ENCODE measurements around the gene SDCCAG8.

The SDCCAG8 gene

DNA sequence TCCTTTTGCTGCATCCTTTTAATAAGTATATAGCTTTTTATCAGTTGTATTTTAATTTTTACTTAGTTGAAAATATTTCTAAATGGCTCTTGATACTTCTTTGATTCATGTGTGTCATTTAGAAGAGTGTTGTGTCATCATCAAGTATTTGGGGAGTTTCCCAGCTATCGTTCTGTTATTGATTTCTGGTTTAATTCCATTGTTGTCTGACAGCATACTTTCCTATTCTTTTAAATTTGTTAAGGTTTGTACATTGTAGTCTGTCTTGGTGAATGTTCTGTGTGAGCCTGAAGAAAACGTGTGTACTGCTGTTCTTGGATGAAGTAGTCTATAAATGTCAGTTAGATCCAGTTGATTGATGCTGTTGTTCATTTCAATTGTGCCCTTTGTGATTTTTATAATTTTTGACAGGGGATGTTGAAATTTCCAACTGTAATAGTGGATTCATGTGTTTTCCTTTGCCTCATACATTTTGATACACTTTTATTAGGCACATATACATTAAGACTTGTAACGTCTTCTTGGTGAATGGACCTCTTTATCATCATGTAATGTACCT is 24.8 kb downstream of the SDCCAG8 start:
- in situ Hi-C loops (cut with MboI; ENCODE audit: low sequenced_read_pairs) = no loop called here

DNA sequence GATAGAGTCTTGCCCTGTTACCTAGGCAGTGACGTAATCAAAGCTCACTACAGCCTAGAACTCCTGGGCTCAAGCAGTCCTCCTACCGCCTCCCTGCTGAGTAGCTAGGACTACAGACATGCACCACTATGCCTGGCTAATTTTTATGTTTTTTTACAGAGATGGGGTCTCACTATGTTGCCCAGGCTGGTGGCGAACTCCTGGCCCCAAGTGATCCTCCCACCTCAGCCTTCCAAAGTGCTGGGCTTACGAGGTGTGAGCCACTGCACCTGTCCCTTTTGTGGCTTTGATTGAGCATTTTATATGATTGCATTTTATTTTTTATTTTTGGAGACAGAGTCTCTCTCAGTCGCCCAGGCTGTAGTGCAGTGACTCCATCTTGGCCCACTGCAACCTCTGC is 25.8 kb downstream of the SDCCAG8 start:
- in situ Hi-C loops (cut with MboI; ENCODE audit: low sequenced_read_pairs) = no loop called here

DNA sequence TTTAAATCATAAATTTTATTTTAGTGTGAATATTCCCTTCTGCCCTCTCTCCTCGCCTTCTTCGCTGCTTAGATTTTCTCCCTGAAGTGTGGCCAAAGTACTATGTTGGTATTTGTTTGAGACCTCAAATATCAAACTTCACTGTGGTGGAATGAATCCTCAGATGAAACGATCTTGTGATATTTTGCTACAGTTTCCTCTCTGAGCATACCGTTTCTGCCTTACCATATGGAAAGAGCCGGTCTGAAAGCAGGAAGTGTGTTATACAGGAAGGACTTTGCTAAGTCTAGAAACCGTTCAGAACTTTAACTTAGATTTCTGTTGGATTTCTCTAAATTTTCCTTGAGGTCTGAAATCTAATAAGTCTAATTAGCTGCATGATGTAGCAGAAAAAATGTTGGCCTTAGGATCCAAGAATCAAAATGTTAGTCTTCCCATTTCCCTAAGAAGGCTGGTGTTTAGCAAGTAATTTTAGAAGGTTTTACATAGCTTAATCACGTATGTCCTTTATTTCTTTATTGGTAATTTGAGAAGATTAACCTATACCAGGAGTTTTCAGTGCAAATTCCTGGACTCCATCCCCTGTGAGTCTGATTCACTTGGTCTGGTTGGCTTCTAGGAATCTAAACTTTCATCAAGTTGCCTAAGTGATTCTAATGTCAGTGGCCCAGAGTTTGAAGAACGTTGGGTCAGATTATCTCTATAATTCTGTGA is 30.7 kb downstream of the SDCCAG8 start:
- in situ Hi-C loops (cut with MboI; ENCODE audit: low sequenced_read_pairs) = no loop called here

DNA sequence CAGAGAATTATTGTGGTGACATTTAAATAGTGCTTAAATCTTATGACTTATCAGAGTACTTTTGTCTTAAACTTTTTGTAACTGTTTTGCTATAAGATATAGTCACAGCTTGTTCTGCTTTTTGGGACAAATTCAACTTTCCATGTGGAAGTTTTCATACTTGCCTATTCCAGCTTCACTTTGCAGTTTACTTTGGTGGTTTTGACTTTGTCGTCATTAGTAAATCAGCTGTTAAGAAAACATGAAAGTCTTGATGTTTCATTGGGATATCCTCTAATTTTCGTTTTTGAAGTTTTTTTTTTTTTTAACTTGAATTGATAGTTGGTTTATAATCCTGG is 31.3 kb downstream of the SDCCAG8 start:
- in situ Hi-C loops (cut with MboI; ENCODE audit: low sequenced_read_pairs) = no loop called here

- in situ Hi-C loops (cut with MboI; ENCODE audit: low sequenced_read_pairs) = no loop called here
Measured at GRCh38 chr1:243287652-243288051, 31.8 kb downstream of the SDCCAG8 start.

- in situ Hi-C loops (cut with MboI; ENCODE audit: low sequenced_read_pairs) = no loop called here
Measured at GRCh38 chr1:243288062-243288461, 32.2 kb downstream of the SDCCAG8 start.

GRCh38 chr1:243291292-243291691 is 35.5 kb downstream of the SDCCAG8 start:
- in situ Hi-C loops (cut with MboI; ENCODE audit: low sequenced_read_pairs) = no loop called here

DNA sequence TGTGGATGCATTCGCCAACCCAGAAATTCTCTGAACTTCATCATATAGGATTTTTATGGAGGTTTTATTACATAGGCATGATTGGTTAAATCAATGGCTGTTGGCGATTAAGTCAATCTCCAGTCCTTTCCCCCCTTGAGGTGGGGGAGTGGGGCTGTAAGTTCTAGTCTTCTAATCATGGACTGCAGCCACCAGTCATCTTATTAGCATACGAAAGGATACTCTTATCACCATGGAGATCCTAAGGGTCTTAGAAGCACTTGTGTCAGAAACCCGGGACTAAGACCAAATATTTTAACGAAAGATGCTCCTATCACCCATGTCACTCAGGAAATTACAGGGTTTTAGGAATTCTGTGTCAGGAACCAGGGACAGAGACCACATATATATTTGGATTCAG is 36.3 kb downstream of the SDCCAG8 start:
- in situ Hi-C loops (cut with MboI; ENCODE audit: low sequenced_read_pairs) = no loop called here

DNA sequence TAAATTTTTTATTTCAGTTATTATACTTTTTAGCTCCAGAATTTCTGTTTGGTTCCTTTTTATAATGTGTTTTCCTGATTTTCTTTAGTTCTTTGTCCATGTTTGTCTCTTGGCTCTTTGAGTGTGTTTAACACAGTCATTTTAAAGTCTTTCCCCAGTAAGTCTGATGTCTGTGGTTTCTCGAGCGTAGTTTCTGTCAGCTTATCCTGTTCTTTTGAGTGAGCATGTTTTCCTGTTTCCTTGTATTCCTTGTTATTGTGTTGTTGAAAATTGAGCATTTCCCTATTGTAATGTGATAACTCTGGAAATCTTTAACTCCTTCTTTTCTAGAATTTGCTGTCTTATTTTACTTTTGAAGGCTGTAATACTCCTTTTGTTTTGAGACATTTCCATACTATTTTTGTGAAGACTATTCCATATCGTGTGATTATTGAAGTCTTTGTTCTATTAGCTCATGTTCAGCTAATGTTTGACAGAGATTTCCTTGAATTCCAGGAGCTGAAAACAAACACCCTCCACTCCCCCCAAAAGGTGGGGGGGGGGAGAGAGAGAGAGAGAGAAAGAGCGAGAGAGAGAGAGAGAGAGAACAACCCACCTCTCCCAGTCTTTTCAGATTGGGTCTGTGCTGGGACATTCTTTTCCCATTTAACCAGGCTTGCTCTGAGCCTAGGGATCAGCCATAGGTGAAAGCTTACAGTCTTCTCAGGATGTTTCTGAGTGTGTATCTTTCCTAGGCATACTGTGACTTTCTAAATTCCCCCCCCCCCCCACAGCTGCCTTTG is 38.3 kb downstream of the SDCCAG8 start:
- in situ Hi-C loops (cut with MboI; ENCODE audit: low sequenced_read_pairs) = no loop called here

DNA sequence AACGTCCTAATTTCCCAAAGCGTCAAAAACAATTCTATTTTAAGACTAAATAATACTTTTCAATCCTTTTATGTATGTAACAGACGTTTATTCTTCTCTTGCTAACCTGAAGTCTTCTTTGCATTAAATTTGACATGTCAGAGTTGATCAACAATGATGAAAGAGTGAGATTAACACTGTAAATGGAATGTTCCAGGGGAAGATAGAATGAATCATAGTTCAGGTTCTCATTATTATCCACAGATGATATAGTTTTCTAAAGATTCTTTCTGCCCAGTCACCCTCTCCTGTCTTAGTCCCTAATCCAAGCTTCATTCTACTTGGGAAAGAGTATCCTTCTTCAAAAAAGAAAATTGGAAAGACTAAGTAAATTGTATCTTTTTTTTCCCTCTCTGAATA is 38.9 kb downstream of the SDCCAG8 start:
- in situ Hi-C loops (cut with MboI; ENCODE audit: low sequenced_read_pairs) = no loop called here

- in situ Hi-C loops (cut with MboI; ENCODE audit: low sequenced_read_pairs) = no loop called here
Measured at GRCh38 chr1:243299069-243299468, 43.2 kb downstream of the SDCCAG8 start.

GRCh38 chr1:243301059-243301458 is 45.2 kb downstream of the SDCCAG8 start:
- in situ Hi-C loops (cut with MboI; ENCODE audit: low sequenced_read_pairs) = loop anchor here (25.0 kb wide), 1 partner anchor 839 kb away; no protein-coding TSS in a partner anchor

DNA sequence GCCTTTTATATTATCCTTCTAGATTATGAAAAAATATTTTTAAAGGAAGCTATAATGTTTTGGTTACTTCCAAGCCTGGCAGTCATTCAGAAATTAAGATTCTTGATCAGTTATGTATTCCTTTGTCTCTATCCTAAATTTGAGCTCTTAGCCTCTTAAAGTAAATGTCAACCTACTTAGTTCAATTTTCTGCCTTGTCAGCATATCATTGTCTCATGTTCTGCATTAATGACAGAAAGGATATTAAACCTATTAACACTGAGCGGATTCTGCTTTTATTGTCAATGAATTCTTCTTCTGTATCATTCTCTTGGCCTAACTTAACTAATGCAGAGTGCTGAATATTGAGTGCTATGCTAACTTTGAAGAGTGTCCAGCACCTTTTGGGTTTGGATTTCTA is 56.0 kb downstream of the SDCCAG8 start:
- in situ Hi-C loops (cut with MboI; ENCODE audit: low sequenced_read_pairs) = loop anchor here (25.0 kb wide), 1 partner anchor 850 kb away; no protein-coding TSS in a partner anchor

DNA sequence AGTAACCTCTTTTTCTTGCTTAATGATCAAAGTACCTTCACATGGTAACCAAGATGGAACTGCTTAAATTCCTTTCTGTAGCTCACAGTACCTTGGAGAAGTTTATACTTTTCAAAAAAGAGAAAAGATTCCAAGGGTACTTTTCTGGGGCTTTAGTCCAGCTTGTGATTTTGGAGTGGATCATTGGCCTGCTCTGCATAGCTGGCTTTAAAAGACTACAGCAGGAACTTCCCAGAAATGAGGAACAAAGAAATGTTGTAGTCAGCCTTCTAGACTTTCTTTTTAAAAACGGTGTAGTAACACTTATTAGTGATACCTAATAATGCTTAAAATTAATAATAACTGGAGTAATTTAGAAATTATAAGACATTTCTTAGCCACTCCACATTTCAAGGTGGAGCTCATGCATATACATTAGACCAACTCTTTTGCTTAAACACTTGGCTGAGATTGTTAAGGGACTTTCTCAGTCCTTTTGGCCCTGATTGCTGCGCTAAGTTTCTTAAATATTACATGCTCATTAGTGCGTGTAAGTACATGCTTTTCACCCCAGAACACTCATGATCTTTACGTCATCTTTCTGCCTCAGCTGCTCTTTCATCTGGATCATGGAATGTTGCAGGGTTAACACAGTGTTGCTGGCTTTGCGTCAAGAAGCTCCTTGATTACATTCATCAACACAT is 57.3 kb downstream of the SDCCAG8 start:
- in situ Hi-C loops (cut with MboI; ENCODE audit: low sequenced_read_pairs) = loop anchor here (25.0 kb wide), 1 partner anchor 851 kb away; no protein-coding TSS in a partner anchor

DNA sequence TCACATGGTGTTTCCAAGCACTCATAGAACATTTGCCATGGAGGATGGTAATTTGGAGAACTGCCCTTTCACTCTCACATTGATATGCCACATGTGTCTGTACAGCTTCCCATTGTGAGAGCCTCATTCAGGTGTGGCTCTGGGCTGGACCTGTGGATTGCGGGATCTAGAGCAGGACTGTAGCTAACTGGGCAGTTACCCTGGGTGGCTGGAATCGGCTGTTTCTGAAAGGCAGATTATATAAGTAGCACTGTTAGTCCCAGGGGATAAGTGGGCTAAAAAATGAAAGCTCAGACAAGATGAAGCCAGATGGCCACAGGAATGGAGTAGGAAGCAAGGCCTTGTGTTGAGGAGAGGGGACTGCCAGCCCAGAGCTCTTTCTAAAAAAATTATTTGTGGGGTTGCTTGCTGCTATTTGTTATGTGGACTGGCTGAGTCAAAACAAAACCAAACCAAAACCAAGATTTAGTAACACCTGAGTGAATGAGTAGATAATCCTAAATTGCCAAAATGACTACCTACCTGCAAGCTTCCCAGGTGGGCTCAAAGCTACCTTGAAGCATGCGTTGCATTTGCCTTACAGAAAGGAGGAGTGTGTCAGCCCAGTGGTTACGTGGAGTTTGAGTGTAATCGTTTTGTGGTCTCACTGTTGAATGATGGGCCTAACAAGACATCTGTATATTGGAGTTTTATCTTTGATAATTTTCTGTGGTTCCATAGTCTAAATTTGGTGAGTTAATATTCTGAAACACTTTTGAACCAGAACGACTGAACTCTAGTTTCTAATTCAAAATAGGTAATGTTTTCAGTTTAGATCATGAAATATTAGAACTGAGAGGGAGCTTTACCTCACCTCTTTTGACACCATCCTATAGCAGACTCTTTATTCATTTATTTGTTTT is 58.0 kb downstream of the SDCCAG8 start:
- in situ Hi-C loops (cut with MboI; ENCODE audit: low sequenced_read_pairs) = loop anchor here (25.0 kb wide), 1 partner anchor 852 kb away; no protein-coding TSS in a partner anchor

DNA sequence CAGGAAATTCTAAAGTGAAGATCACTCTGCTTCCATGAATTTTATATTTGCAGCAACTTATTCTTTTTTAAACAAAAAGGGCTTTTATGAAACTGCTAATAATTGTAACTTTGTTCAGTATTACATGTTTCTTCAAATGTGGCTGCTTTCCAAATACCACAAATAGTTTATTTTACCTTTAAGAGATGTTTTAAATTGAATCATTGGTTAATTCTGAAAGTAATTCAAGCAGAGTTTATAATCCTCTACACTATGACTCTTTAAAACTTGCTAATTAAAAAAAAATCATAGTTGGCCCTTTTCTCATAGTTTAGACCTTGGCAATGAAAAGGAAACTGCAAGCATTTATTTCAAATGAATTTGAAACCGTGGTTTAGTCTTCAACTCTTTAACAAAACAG is 59.6 kb downstream of the SDCCAG8 start:
- in situ Hi-C loops (cut with MboI; ENCODE audit: low sequenced_read_pairs) = loop anchor here (25.0 kb wide), 1 partner anchor 853 kb away; no protein-coding TSS in a partner anchor

GRCh38 chr1:243315893-243316292 is 60.1 kb downstream of the SDCCAG8 start:
- in situ Hi-C loops (cut with MboI; ENCODE audit: low sequenced_read_pairs) = loop anchor here (25.0 kb wide), 1 partner anchor 854 kb away; no protein-coding TSS in a partner anchor

GRCh38 chr1:243316366-243316989 is 60.6 kb downstream of the SDCCAG8 start:
- in situ Hi-C loops (cut with MboI; ENCODE audit: low sequenced_read_pairs) = loop anchor here (25.0 kb wide), 1 partner anchor 854 kb away; no protein-coding TSS in a partner anchor

- in situ Hi-C loops (cut with MboI; ENCODE audit: low sequenced_read_pairs) = loop anchor here (25.0 kb wide), 1 partner anchor 858 kb away; no protein-coding TSS in a partner anchor
Measured at GRCh38 chr1:243320224-243320623, 64.4 kb downstream of the SDCCAG8 start.
